Heart right ventricle (tissue), 16 donors: ENCODE measurements around the gene DNAH10. TPM values are rescaled to one million over a fixed set of nuclear protein-coding genes. Genes with fewer than 3 reads are reported as not detected.

Experiments used
- ATAC-seq, 8 donors: fragments of 200-7000 bp; cut with Tn5 transposase; one replicate each; pipeline ENCODE4 v1.9.1; 2020; ENCODE audit warnings: mild to moderate bottlenecking in 8 of 8, moderate library complexity in 8 of 8, moderate number of reproducible peaks in 1 of 8
- DNase-seq, 2 donors: peaks; one replicate each; pipeline ENCODE4 v3.0.0-alpha.2; 2020
- H3K27ac ChIP-seq, 10 donors: fragments of 200-600 bp; sonication (generic) in 2 of 10; one replicate each; pipeline versions ENCODE4 v1.5.0 to v1.8.0; 2020 to 2022; ENCODE audit warnings: mild to moderate bottlenecking in 3 of 10
- H3K27me3 ChIP-seq, 7 donors: fragments of 200-600 bp; one replicate each; pipeline ENCODE4 v1.8.0; 2021 to 2022; ENCODE audit warnings: mild to moderate bottlenecking in 2 of 7
- H3K36me3 ChIP-seq, 9 donors: fragments of 200-600 bp; sonication (generic) in 1 of 9; one replicate each; pipeline versions ENCODE4 v1.5.0 to v1.8.0; 2020 to 2022; ENCODE audit warnings: mild to moderate bottlenecking in 2 of 9
- H3K4me1 ChIP-seq, 9 donors: fragments of 200-600 bp; sonication (generic) in 1 of 9; one replicate each; pipeline versions ENCODE4 v1.5.0 to v1.8.0; 2020 to 2022; ENCODE audit warnings: mild to moderate bottlenecking in 4 of 9
- H3K4me3 ChIP-seq, 10 donors: fragments of 200-600 bp; sonication (generic) in 2 of 10; one replicate each; pipeline versions ENCODE4 v1.5.0 to v1.8.0; 2020 to 2022; ENCODE audit warnings: mild to moderate bottlenecking in 7 of 10, moderate library complexity in 2 of 10
- H3K9me3 ChIP-seq, 11 donors: fragments of 200-600 bp in 10 of 11; sonication (generic) in 2 of 11; one replicate each; pipeline versions ENCODE4 v1.5.0 to v1.8.0; 2013 to 2022; ENCODE audit warnings: mild to moderate bottlenecking in 2 of 11, control low read depth in 1 of 11, moderate library complexity in 1 of 11
- CTCF ChIP-seq, 9 donors: fragments of 200-600 bp; sonication (generic) in 2 of 9; IDR thresholded peaks; one replicate each; pipeline versions ENCODE4 v1.5.0 to v1.8.0; 2021 to 2022; ENCODE audit warnings: antibody characterized with exemption in 9 of 9, mild to moderate bottlenecking in 5 of 9, moderate library complexity in 1 of 9
- WGBS, 2 donors: extraction: QIAGEN DNeasy Blood & Tissue Kit; methylation state at CpG; one replicate each; pipeline ENCODE4 v1.1.7; 2013; ENCODE audit warnings: inconsistent platforms in 1 of 2; 5-methylcytosine and 5-hydroxymethylcytosine counted together
- intact Hi-C, 10 donors: fragments of 100-400 bp; cut with DNase I; formaldehyde crosslinking; loops; one replicate each; pipeline versions ENCODE4 v1.11.1 to v1.14.2; 2022
- polyA plus RNA-seq, 2 donors: library from polyadenylated mRNA; stranded (reverse); fragments of 200-250 nt; gene quantifications; one replicate each; pipeline ENCODE4 v1.2.3, GENCODE V29; 2013
- total RNA-seq, 10 donors: library from RNA; stranded (reverse); fragmentation: NEBNext Ultra II Directional in 3 of 10; extraction: Animal tissue kit (Norgen Biotek cat#: 25700) in 3 of 10; gene quantifications; one replicate each; pipeline versions ENCODE4 v1.2.1 to v1.2.4, GENCODE V29; 2021 to 2023
- donor health status: Arrhythmogenic right ventricular cardiomyopathy.
- donor health status: ischemic (EF 13 %, LVEDD 7.1; RV severe dilation, severe dysfunction).
- donor health status: healthy with polysubstance abuse.
- donor health status: DM: no; HTN: yes; CAD: no.
- donor health status: DM: no; HTN: no; CAD: no.
- donor health status: ischemic (EF 25% LVEDD 6.9; RV normal size, moderate dysfunction).
- donor health status: ischemic (EF 25% LVEDD 5.7; RV mildly dilated, moderate dysfunction).
- donor health status: healthy.
- donor health status: DM: yes; HTN: yes; CAD: no.
- donor health status: Ischemic cardiomyopathy.
- donor health status: ischemic (EF 35%, LVEDD 5.7; RV mildly dilated, moderate dysfunction).
- donor health status: nonischemic (EF 11% LVEDD 7.7; RV severe dilation, severe dysfunction).
- donor health status: DM: yes; HTN: yes; CAD: no.
- donor health status: PGD.
- donor health status: ischemic (EF 29% LVEDD 5.4; RV normal size, mild dysfunction).
- donor health status: nonischemic (EF 23%, LVEDD 6.1; RV moderate dilation, normal function).

Gene DNAH10
- total and polyA plus RNA-seq, 12 donors: 0.05 to 0.60 (median 0.09) TPM; not detected in 3

- Histone ChIP-seq H3K27me3 (peaks cover 0 to 58% (median 28%) of the 10 kb centered on the region in 7 donors), H3K4me3 (no peak overlapping the region), H3K36me3 (no peaks in the 10 kb centered on the region), H3K9me3 (peaks cover 0 to 7% (median 0%) of the 10 kb centered on the region in 11 donors), H3K27ac (no peak overlapping the region), H3K4me1 (no peaks in the 10 kb centered on the region)
- TF ChIP-seq CTCF (IDR thresholded peaks at IDR 0.05): no peak
- DNase-seq (no peak), ATAC-seq (no peak)
- intact Hi-C loops: no loop called here
- 63 to 70% methylated on average over 22 of the region's 22 CpGs for WGBS, 2 donors
These were observed 125.0 kb downstream of the DNAH10 start for GRCh38 chr12:123886931-123887582.

- intact Hi-C loops: no loop called here
- 79 to 82% methylated on average over 12 of the region's 12 CpGs for WGBS, 2 donors
These were observed 126.9 kb downstream of the DNAH10 start for GRCh38 chr12:123888989-123889388.

GRCh38 chr12:123889848-123890535 is 127.9 kb downstream of the DNAH10 start:
- H3K27ac ChIP-seq: no peak overlapping the region
- intact Hi-C loops: no loop called here
- H3K4me3 ChIP-seq: no peak overlapping the region
- peaks cover 0 to 58% (median 30%) of the 10 kb centered on the region in 7 donors for H3K27me3 ChIP-seq
- H3K9me3 ChIP-seq: no peaks in the 10 kb centered on the region
- TF ChIP-seq CTCF (IDR thresholded peaks at IDR 0.05): no peak
- 84 to 88% methylated on average over 12 of the region's 12 CpGs for WGBS, 2 donors
- H3K36me3 ChIP-seq: no peaks in the 10 kb centered on the region
- no peak for ATAC-seq
- H3K4me1 ChIP-seq: no peaks in the 10 kb centered on the region
- DNase-seq: no peak

More at GRCh38 chr12:123888989-123889388, 126.9 kb downstream of the DNAH10 start:
- no peak for TF ChIP-seq CTCF (IDR thresholded peaks at IDR 0.05)
- Histone ChIP-seq H3K27me3 (peaks cover 0 to 62% (median 35%) of the 10 kb centered on the region in 7 donors), H3K36me3 (no peaks in the 10 kb centered on the region), H3K4me3 (no peak overlapping the region), H3K9me3 (peaks cover 0 to 7% (median 0%) of the 10 kb centered on the region in 11 donors), H3K27ac (no peak overlapping the region), H3K4me1 (no peaks in the 10 kb centered on the region)
- DNase-seq: no peak
- no peak for ATAC-seq

GRCh38 chr12:123890536-123890902 is 128.4 kb downstream of the DNAH10 start:
- Histone ChIP-seq H3K36me3 (no peaks in the 10 kb centered on the region), H3K27ac (no peak overlapping the region), H3K4me1 (no peaks in the 10 kb centered on the region), H3K4me3 (no peak overlapping the region), H3K9me3 (no peaks in the 10 kb centered on the region), H3K27me3 (peaks cover 0 to 58% (median 30%) of the 10 kb centered on the region in 7 donors)
- ATAC-seq: no peak
- TF ChIP-seq CTCF (IDR thresholded peaks at IDR 0.05): no peak
- WGBS, 2 donors: 60 to 71% methylated on average over 10 of the region's 10 CpGs
- intact Hi-C loops: no loop called here
- DNase-seq: no peak
